ENCODE results near the gene TRIM28.

The TRIM28 gene

GRCh38 chr19:58547323-58548312 lies 3.8 kb downstream of the TRIM28 start:
- in situ Hi-C loops (cut with MboI; ENCODE audit: low sequenced_read_pairs) = no loop called here

- in situ Hi-C loops (cut with MboI; ENCODE audit: low sequenced_read_pairs) = no loop called here
These were observed 5.2 kb downstream of the TRIM28 start for GRCh38 chr19:58548859-58549663.

- in situ Hi-C loops (cut with MboI; ENCODE audit: low sequenced_read_pairs) = no loop called here
These were observed 5.9 kb downstream of the TRIM28 start for GRCh38 chr19:58549664-58550361.

GRCh38 chr19:58550362-58551122 lies 6.7 kb downstream of the TRIM28 start:
- in situ Hi-C loops (cut with MboI; ENCODE audit: low sequenced_read_pairs) = no loop called here

GRCh38 chr19:58551123-58551497 lies 7.2 kb downstream of the TRIM28 start:
- in situ Hi-C loops (cut with MboI; ENCODE audit: low sequenced_read_pairs) = no loop called here

GRCh38 chr19:58551577-58552471 lies 8.0 kb downstream of the TRIM28 start:
- in situ Hi-C loops (cut with MboI; ENCODE audit: low sequenced_read_pairs) = no loop called here

- in situ Hi-C loops (cut with MboI; ENCODE audit: low sequenced_read_pairs) = no loop called here
These were observed 8.8 kb downstream of the TRIM28 start for GRCh38 chr19:58552655-58553054.

GRCh38 chr19:58553799-58554493 lies 10.1 kb downstream of the TRIM28 start:
- in situ Hi-C loops (cut with MboI; ENCODE audit: low sequenced_read_pairs) = no loop called here

- in situ Hi-C loops (cut with MboI; ENCODE audit: low sequenced_read_pairs) = no loop called here
These were observed 10.9 kb downstream of the TRIM28 start, which contains the start of gene CHMP2A for GRCh38 chr19:58554494-58555368. TSS of gene CHMP2A (minus strand) at chr19:58555105. CDS start at chr19:58554212, 893 bp downstream.

- in situ Hi-C loops (cut with MboI; ENCODE audit: low sequenced_read_pairs) = no loop called here
These were observed 11.6 kb downstream of the TRIM28 start for GRCh38 chr19:58555369-58555885.

- in situ Hi-C loops (cut with MboI; ENCODE audit: low sequenced_read_pairs) = no loop called here
These were observed 12.2 kb downstream of the TRIM28 start for GRCh38 chr19:58555920-58556621.

- in situ Hi-C loops (cut with MboI; ENCODE audit: low sequenced_read_pairs) = no loop called here
These were observed 12.9 kb downstream of the TRIM28 start for GRCh38 chr19:58556622-58557220.

- in situ Hi-C loops (cut with MboI; ENCODE audit: low sequenced_read_pairs) = no loop called here
These were observed 13.6 kb downstream of the TRIM28 start for GRCh38 chr19:58557221-58558065.

GRCh38 chr19:58558066-58558622 lies 14.3 kb downstream of the TRIM28 start, which contains the start of gene UBE2M:
TSS of gene UBE2M (minus strand) at chr19:58558611. CDS start at chr19:58558381, 230 bp downstream.
- in situ Hi-C loops (cut with MboI; ENCODE audit: low sequenced_read_pairs) = no loop called here

GRCh38 chr19:58558623-58559274 lies 14.9 kb downstream of the TRIM28 start:
- in situ Hi-C loops (cut with MboI; ENCODE audit: low sequenced_read_pairs) = no loop called here

Data from HL-60/S4 treated with phorbol 12-myristate 13-acetate at 8.2 ng/mL for 4 days and 3 days (cell line).